Activated naive CD4-positive, alpha-beta T cell treated with anti-CD3 and anti-CD28 coated beads, Interleukin-2, amount 50 U/mL, for 24 hours (primary cell): Measurements from ENCODE around the gene PCDH15.

ENCODE experiments used
- H3K27ac Mint-ChIP-seq: one replicate; pipeline ENCODE4 v1.8.0; 2021; ENCODE audit warnings: mild to moderate bottlenecking, mixed read lengths
- H3K27me3 Mint-ChIP-seq: one replicate; pipeline ENCODE4 v1.8.0; 2021; ENCODE audit warnings: mixed read lengths
- H3K36me3 Mint-ChIP-seq: one replicate; pipeline ENCODE4 v1.8.0; 2021; ENCODE audit warnings: mixed read lengths
- H3K4me1 Mint-ChIP-seq: one replicate; pipeline ENCODE4 v1.8.0; 2021; ENCODE audit warnings: mixed read lengths
- H3K4me3 Mint-ChIP-seq: one replicate; pipeline ENCODE4 v1.8.0; 2021; ENCODE audit warnings: mild to moderate bottlenecking, mixed read lengths
- H3K9me3 Mint-ChIP-seq: one replicate; pipeline ENCODE4 v1.8.0; 2021; ENCODE audit warnings: mixed read lengths

Gene PCDH15

DNA sequence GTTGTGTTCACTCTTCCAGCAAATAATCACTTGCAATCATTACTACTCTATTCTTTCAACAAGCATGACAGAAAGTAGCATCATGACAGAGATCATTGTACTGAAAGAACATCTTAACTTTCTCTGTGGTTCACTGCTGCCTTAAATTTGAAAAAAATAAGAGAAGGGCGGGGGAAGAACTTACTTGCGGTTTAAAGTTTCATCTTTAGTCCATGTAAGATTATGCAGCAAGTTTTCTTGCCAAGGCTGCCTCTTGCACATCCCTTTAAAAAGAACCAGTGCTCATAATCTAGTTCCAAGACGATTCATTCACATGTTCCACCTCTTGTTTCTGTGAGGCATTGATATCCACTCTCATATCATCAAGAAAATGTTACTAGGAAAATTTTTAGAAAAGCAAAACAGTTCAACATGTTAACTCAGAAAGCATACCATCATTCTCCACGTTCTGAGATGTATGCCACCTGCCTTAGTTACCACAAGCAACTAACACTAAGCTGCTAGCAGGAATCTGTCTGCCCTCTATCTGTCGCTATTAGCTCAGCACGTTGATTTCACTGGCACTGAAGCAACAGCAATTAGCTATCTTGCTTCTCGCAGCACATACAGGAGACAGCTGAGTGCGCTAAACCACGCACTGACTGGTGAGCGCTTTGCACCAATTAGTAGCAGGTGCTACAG is at the start of gene PCDH15:
Gene PCDH15, minus strand, starts transcription at position 491 of the 681 bp plus-strand sequence. CDS start 136,969 bp downstream, outside the sequence.
- Mint-ChIP-seq H3K27ac (no peak within 1 kb of the TSS), H3K4me3 (no peak within 1 kb of the TSS), H3K36me3 (no peaks in the 10 kb centered on the region), H3K9me3 (no peaks in the 10 kb centered on the region), H3K27me3 (no peaks in the 10 kb centered on the region), H3K4me1 (no peaks in the 10 kb centered on the region)

- H3K36me3 Mint-ChIP-seq: no peaks in the 10 kb centered on the region
- peaks cover 5% of the 10 kb centered on the region for H3K9me3 Mint-ChIP-seq
- no peaks in the 10 kb centered on the region for H3K4me1 Mint-ChIP-seq
- no peaks in the 10 kb centered on the region for H3K27me3 Mint-ChIP-seq
- no peak overlapping the region for H3K27ac Mint-ChIP-seq
- H3K4me3 Mint-ChIP-seq: no peak overlapping the region
Observed at GRCh38 chr10:54843932-54844331, 42.9 kb upstream of the PCDH15 start.

- no peak overlapping the region for H3K4me3 Mint-ChIP-seq
- peaks cover 8% of the 10 kb centered on the region for H3K9me3 Mint-ChIP-seq
- H3K27me3 Mint-ChIP-seq: no peaks in the 10 kb centered on the region
- no peak overlapping the region for H3K27ac Mint-ChIP-seq
- no peaks in the 10 kb centered on the region for H3K4me1 Mint-ChIP-seq
- H3K36me3 Mint-ChIP-seq: no peaks in the 10 kb centered on the region
Observed at GRCh38 chr10:54843085-54843646, 42.1 kb upstream of the PCDH15 start.

- H3K27me3 Mint-ChIP-seq: no peaks in the 10 kb centered on the region
- no peak overlapping the region for H3K4me3 Mint-ChIP-seq
- H3K36me3 Mint-ChIP-seq: peaks cover 2% of the 10 kb centered on the region
- H3K27ac Mint-ChIP-seq: no peak overlapping the region
- H3K4me1 Mint-ChIP-seq: no peaks in the 10 kb centered on the region
- H3K9me3 Mint-ChIP-seq: peaks cover 14% of the 10 kb centered on the region
Observed at GRCh38 chr10:54837479-54837878, 36.4 kb upstream of the PCDH15 start.

- Mint-ChIP-seq H3K4me3 (no peak overlapping the region), H3K4me1 (no peaks in the 10 kb centered on the region), H3K36me3 (peaks cover 2% of the 10 kb centered on the region), H3K27me3 (no peaks in the 10 kb centered on the region), H3K9me3 (peaks cover 10% of the 10 kb centered on the region), H3K27ac (no peak overlapping the region)
Observed at GRCh38 chr10:54833029-54833428, 32.0 kb upstream of the PCDH15 start.

GRCh38 chr10:54826994-54827560 is 26.0 kb upstream of the PCDH15 start:
- Mint-ChIP-seq H3K4me3 (no peak overlapping the region), H3K27me3 (no peaks in the 10 kb centered on the region), H3K36me3 (no peaks in the 10 kb centered on the region), H3K9me3 (peaks cover 5% of the 10 kb centered on the region), H3K27ac (no peak overlapping the region), H3K4me1 (no peaks in the 10 kb centered on the region)

DNA sequence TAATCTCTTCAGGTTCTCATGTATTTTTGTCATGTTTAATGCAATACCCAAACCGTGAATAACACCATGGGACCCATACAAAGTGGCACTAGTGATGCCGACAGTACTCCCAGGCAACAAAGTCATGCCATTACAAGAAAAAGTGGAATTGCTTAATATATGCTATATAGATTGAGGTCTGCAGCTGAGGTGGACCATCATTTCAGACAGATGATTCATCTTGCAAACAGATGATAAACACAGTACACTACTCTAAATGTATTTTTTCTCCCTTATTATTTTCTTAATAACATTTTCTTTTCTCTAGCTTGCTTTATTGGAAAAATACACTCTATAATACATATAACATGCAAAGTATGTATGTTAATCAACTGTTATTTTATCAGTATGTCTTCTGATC is 14.6 kb upstream of the PCDH15 start:
- Mint-ChIP-seq H3K27ac (no peak overlapping the region), H3K27me3 (no peaks in the 10 kb centered on the region), H3K4me3 (no peak overlapping the region), H3K36me3 (no peaks in the 10 kb centered on the region), H3K9me3 (peaks cover 15% of the 10 kb centered on the region), H3K4me1 (no peaks in the 10 kb centered on the region)

DNA sequence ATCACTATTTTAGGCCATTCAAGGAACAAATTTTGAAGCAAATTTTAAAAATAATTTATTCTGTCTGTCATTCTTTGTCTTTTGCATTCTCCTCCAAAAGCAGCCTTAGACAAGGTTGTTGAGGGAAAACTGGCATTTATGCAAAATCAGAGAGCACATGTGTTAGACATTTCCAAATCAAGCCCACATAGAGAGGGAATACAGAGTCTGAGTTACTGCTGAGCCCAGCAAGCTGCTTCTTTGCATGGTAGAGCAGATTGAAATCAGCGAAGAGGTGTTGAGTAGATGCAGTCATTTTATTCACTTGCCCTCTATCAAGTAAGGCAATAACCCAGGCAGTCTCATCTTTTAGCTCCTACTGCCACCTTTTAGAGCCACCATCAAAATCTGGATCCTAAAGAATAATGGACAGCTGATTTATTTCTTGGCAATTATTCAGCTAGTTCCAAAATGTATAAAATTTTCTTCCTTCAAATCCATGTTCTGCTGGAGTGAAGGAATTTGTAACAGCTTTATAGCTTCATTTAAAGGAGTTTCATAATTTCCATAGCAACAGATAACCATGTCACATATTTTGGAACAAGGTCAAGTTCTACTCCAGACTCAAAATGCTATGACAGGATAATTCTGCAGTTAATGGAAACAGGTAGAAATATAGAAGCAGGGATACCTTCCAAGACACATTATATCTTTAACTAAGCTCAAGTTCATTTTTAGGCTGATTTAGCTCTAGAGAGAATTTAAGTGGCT is 7.3 kb upstream of the PCDH15 start:
- no peak overlapping the region for H3K4me3 Mint-ChIP-seq
- no peaks in the 10 kb centered on the region for H3K27me3 Mint-ChIP-seq
- H3K4me1 Mint-ChIP-seq: no peaks in the 10 kb centered on the region
- no peaks in the 10 kb centered on the region for H3K36me3 Mint-ChIP-seq
- peaks cover 7% of the 10 kb centered on the region for H3K9me3 Mint-ChIP-seq
- no peak overlapping the region for H3K27ac Mint-ChIP-seq

DNA sequence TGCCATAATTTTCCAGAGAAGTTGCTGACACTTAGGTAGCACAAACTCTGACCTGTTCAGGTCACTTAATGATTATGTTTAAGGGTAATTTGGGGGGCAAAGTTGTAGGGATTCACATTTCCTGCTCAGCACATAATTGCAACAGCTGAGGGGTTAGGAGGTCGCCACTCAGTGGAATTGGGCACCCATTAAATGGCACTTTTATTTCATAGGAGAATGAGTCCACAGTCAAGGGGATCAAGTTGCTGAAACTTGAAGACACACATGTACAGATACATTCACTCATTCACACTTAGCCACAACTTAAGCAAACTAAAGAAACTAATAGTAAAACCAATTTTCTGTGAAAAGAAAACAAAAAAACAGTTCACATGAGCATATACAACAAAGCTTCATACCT is 1.5 kb downstream of the PCDH15 start:
- H3K27me3 Mint-ChIP-seq: no peaks in the 10 kb centered on the region
- H3K36me3 Mint-ChIP-seq: no peaks in the 10 kb centered on the region
- no peak overlapping the region for H3K27ac Mint-ChIP-seq
- no peaks in the 10 kb centered on the region for H3K4me1 Mint-ChIP-seq
- no peak overlapping the region for H3K4me3 Mint-ChIP-seq
- no peaks in the 10 kb centered on the region for H3K9me3 Mint-ChIP-seq

- Mint-ChIP-seq H3K27ac (no peak overlapping the region), H3K36me3 (no peaks in the 10 kb centered on the region)
Observed at GRCh38 chr10:54797636-54798321, 3.3 kb downstream of the PCDH15 start.

GRCh38 chr10:54796881-54797280 is 4.2 kb downstream of the PCDH15 start:
- no peak overlapping the region for H3K4me3 Mint-ChIP-seq
- no peaks in the 10 kb centered on the region for H3K9me3 Mint-ChIP-seq
- H3K4me1 Mint-ChIP-seq: no peaks in the 10 kb centered on the region
- no peak overlapping the region for H3K27ac Mint-ChIP-seq
- H3K36me3 Mint-ChIP-seq: no peaks in the 10 kb centered on the region
- no peaks in the 10 kb centered on the region for H3K27me3 Mint-ChIP-seq

More at GRCh38 chr10:54797636-54798321, 3.3 kb downstream of the PCDH15 start:
- H3K4me3 Mint-ChIP-seq: no peak overlapping the region
- no peaks in the 10 kb centered on the region for H3K4me1 Mint-ChIP-seq
- no peaks in the 10 kb centered on the region for H3K27me3 Mint-ChIP-seq
- no peaks in the 10 kb centered on the region for H3K9me3 Mint-ChIP-seq

- H3K4me1 Mint-ChIP-seq: no peaks in the 10 kb centered on the region
- no peak overlapping the region for H3K27ac Mint-ChIP-seq
- H3K9me3 Mint-ChIP-seq: peaks cover 8% of the 10 kb centered on the region
- H3K27me3 Mint-ChIP-seq: no peaks in the 10 kb centered on the region
- H3K36me3 Mint-ChIP-seq: no peaks in the 10 kb centered on the region
- H3K4me3 Mint-ChIP-seq: no peak overlapping the region
Observed at GRCh38 chr10:54776622-54777021, 24.4 kb downstream of the PCDH15 start.

DNA sequence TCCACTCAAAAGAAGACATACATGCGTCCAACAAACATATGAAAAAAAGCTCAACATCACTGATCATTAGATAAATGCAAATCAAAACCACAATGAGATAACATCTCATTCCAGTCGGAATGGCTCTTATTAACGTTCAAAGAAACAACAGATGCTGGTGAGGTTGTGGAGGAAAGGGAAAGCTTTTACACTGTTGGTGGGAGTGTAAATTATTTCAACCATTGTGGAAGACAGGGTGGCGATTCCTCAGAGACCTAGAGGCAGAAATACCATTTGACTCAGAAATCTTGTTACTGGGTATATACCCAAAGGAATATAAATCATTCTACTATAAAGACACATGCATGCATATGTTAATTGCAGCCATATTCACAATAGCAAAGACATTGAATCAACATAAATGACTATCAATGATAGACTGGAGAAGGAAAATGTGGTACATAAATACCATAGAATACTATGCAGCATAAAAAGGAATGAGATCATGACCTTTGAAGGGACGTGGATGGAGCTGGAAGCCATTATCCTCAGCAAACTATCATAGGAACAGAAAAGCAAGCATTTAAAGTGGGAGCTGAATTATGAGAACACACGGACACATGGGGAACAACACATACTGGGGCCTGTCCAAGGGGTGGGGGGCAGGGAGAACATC is 28.4 kb downstream of the PCDH15 start:
- no peak overlapping the region for H3K27ac Mint-ChIP-seq
- no peaks in the 10 kb centered on the region for H3K27me3 Mint-ChIP-seq
- H3K4me1 Mint-ChIP-seq: no peaks in the 10 kb centered on the region
- no peak overlapping the region for H3K4me3 Mint-ChIP-seq
- no peaks in the 10 kb centered on the region for H3K36me3 Mint-ChIP-seq
- peaks cover 9% of the 10 kb centered on the region for H3K9me3 Mint-ChIP-seq

DNA sequence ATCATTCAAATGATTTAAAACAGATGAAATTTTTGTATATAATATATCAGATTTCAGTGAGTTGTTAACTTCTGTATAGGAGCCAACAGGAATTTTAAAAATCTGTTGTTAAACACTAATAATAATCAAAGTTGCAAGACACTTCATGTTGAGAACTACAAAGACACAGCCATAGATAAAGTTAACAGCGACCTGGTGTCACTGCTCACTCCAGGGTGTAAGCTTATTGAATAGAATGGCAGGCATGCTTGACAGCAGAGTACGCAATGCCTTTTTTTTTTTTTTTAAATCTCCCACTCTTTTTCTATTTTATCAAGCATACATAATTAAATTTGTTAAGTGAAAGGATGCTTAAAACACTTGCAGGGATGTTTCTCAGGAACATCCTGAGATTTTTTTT is 32.0 kb downstream of the PCDH15 start:
- Mint-ChIP-seq H3K9me3 (peaks cover 5% of the 10 kb centered on the region), H3K27me3 (no peaks in the 10 kb centered on the region), H3K27ac (no peak overlapping the region), H3K4me3 (no peak overlapping the region), H3K36me3 (no peaks in the 10 kb centered on the region), H3K4me1 (no peaks in the 10 kb centered on the region)

DNA sequence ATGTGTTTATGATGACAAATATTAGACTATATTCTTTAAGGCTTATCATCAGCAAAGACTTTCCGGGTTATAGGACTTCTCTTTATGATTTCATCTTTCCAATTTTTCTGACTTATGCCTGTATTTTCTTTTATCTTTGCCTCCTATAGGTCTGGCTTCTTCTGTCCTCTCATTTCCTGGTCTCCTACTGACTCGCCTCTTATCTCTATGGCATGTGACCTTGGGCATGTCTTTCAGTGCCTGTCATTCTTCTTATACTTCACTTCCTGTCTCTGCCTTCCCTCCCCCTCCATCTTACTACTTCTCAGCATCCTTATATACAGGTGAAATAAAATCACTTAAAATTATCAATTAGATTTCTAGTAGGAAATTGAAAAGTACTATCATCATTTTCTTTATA is 42.2 kb downstream of the PCDH15 start:
- H3K36me3 Mint-ChIP-seq: no peaks in the 10 kb centered on the region
- no peaks in the 10 kb centered on the region for H3K27me3 Mint-ChIP-seq
- no peaks in the 10 kb centered on the region for H3K4me1 Mint-ChIP-seq
- no peak overlapping the region for H3K27ac Mint-ChIP-seq
- H3K9me3 Mint-ChIP-seq: peaks cover 5% of the 10 kb centered on the region
- H3K4me3 Mint-ChIP-seq: no peak overlapping the region
